ENCODE data around the gene POC1A.

Gene POC1A

GRCh38 chr3:52135332-52135731 is 18.9 kb downstream of the POC1A start:
- no peaks in the 10 kb centered on the region for H3K27me3 ChIP-seq (ENCODE audit: control insufficient read depth, insufficient read depth, low read length)
- no peaks in the 10 kb centered on the region for H3K9me3 ChIP-seq (ENCODE audit: control insufficient read depth, insufficient read depth, low read length)
- no peak overlapping the region for H3K9ac ChIP-seq (ENCODE audit: low read depth, low read length)
- peaks cover 27% of the 10 kb centered on the region for H3K36me3 ChIP-seq (ENCODE audit: control insufficient read depth, insufficient read depth, low read length)
- H3K4me3 ChIP-seq (ENCODE audit: low read depth, low read length): no peak overlapping the region
- no peaks in the 10 kb centered on the region for H3K4me1 ChIP-seq (ENCODE audit: control insufficient read depth, insufficient read depth, low read length)

- no peaks in the 10 kb centered on the region for H3K9me3 ChIP-seq (ENCODE audit: control insufficient read depth, insufficient read depth, low read length)
- no peaks in the 10 kb centered on the region for H3K4me1 ChIP-seq (ENCODE audit: control insufficient read depth, insufficient read depth, low read length)
- no peaks in the 10 kb centered on the region for H3K27me3 ChIP-seq (ENCODE audit: control insufficient read depth, insufficient read depth, low read length)
- no peak overlapping the region for H3K4me3 ChIP-seq (ENCODE audit: low read depth, low read length)
- no peak overlapping the region for H3K9ac ChIP-seq (ENCODE audit: low read depth, low read length)
- peaks cover 30% of the 10 kb centered on the region for H3K36me3 ChIP-seq (ENCODE audit: control insufficient read depth, insufficient read depth, low read length)
These were observed 19.5 kb downstream of the POC1A start for GRCh38 chr3:52134761-52135160.

GRCh38 chr3:52132930-52133329 is 21.3 kb downstream of the POC1A start:
- no peak overlapping the region for H3K4me3 ChIP-seq (ENCODE audit: low read depth, low read length)
- H3K36me3 ChIP-seq (ENCODE audit: control insufficient read depth, insufficient read depth, low read length): peaks cover 28% of the 10 kb centered on the region
- no peak overlapping the region for H3K9ac ChIP-seq (ENCODE audit: low read depth, low read length)

GRCh38 chr3:52132041-52132440 is 22.2 kb downstream of the POC1A start:
- Histone ChIP-seq H3K36me3 (ENCODE audit: control insufficient read depth, insufficient read depth, low read length) (peaks cover 21% of the 10 kb centered on the region), H3K9ac (ENCODE audit: low read depth, low read length) (no peak overlapping the region), H3K27me3 (ENCODE audit: control insufficient read depth, insufficient read depth, low read length) (no peaks in the 10 kb centered on the region), H3K4me3 (ENCODE audit: low read depth, low read length) (no peak overlapping the region), H3K4me1 (ENCODE audit: control insufficient read depth, insufficient read depth, low read length) (no peaks in the 10 kb centered on the region), H3K9me3 (ENCODE audit: control insufficient read depth, insufficient read depth, low read length) (no peaks in the 10 kb centered on the region)

More at GRCh38 chr3:52132930-52133329, 21.3 kb downstream of the POC1A start:
- H3K27me3 ChIP-seq (ENCODE audit: control insufficient read depth, insufficient read depth, low read length): no peaks in the 10 kb centered on the region
- H3K9me3 ChIP-seq (ENCODE audit: control insufficient read depth, insufficient read depth, low read length): no peaks in the 10 kb centered on the region
- H3K4me1 ChIP-seq (ENCODE audit: control insufficient read depth, insufficient read depth, low read length): no peaks in the 10 kb centered on the region

- H3K9ac ChIP-seq (ENCODE audit: low read depth, low read length): no peak overlapping the region
- no peaks in the 10 kb centered on the region for H3K27me3 ChIP-seq (ENCODE audit: control insufficient read depth, insufficient read depth, low read length)
- H3K36me3 ChIP-seq (ENCODE audit: control insufficient read depth, insufficient read depth, low read length): peaks cover 16% of the 10 kb centered on the region
- H3K4me1 ChIP-seq (ENCODE audit: control insufficient read depth, insufficient read depth, low read length): no peaks in the 10 kb centered on the region
- H3K4me3 ChIP-seq (ENCODE audit: low read depth, low read length): no peak overlapping the region
- no peaks in the 10 kb centered on the region for H3K9me3 ChIP-seq (ENCODE audit: control insufficient read depth, insufficient read depth, low read length)
These were observed 23.1 kb downstream of the POC1A start for GRCh38 chr3:52130966-52131622.

GRCh38 chr3:52128118-52128683 is 26.0 kb downstream of the POC1A start:
- no peak overlapping the region for H3K9ac ChIP-seq (ENCODE audit: low read depth, low read length)
- H3K36me3 ChIP-seq (ENCODE audit: control insufficient read depth, insufficient read depth, low read length): peaks cover 22% of the 10 kb centered on the region
- H3K9me3 ChIP-seq (ENCODE audit: control insufficient read depth, insufficient read depth, low read length): no peaks in the 10 kb centered on the region
- H3K27me3 ChIP-seq (ENCODE audit: control insufficient read depth, insufficient read depth, low read length): no peaks in the 10 kb centered on the region
- H3K4me3 ChIP-seq (ENCODE audit: low read depth, low read length): no peak overlapping the region
- no peaks in the 10 kb centered on the region for H3K4me1 ChIP-seq (ENCODE audit: control insufficient read depth, insufficient read depth, low read length)

GRCh38 chr3:52126500-52126899 is 27.7 kb downstream of the POC1A start:
- Histone ChIP-seq H3K36me3 (ENCODE audit: control insufficient read depth, insufficient read depth, low read length) (peaks cover 31% of the 10 kb centered on the region), H3K4me3 (ENCODE audit: low read depth, low read length) (no peak overlapping the region), H3K27me3 (ENCODE audit: control insufficient read depth, insufficient read depth, low read length) (no peaks in the 10 kb centered on the region), H3K9ac (ENCODE audit: low read depth, low read length) (no peak overlapping the region), H3K4me1 (ENCODE audit: control insufficient read depth, insufficient read depth, low read length) (no peaks in the 10 kb centered on the region), H3K9me3 (ENCODE audit: control insufficient read depth, insufficient read depth, low read length) (no peaks in the 10 kb centered on the region)

- H3K9ac ChIP-seq (ENCODE audit: low read depth, low read length): no peak overlapping the region
- no peaks in the 10 kb centered on the region for H3K27me3 ChIP-seq (ENCODE audit: control insufficient read depth, insufficient read depth, low read length)
- H3K4me1 ChIP-seq (ENCODE audit: control insufficient read depth, insufficient read depth, low read length): no peaks in the 10 kb centered on the region
- H3K36me3 ChIP-seq (ENCODE audit: control insufficient read depth, insufficient read depth, low read length): peaks cover 34% of the 10 kb centered on the region
- no peak overlapping the region for H3K4me3 ChIP-seq (ENCODE audit: low read depth, low read length)
- no peaks in the 10 kb centered on the region for H3K9me3 ChIP-seq (ENCODE audit: control insufficient read depth, insufficient read depth, low read length)
These were observed 28.2 kb downstream of the POC1A start for GRCh38 chr3:52126036-52126435.

GRCh38 chr3:52124766-52125165 is 29.5 kb downstream of the POC1A start:
- Histone ChIP-seq H3K27me3 (ENCODE audit: control insufficient read depth, insufficient read depth, low read length) (no peaks in the 10 kb centered on the region), H3K4me3 (ENCODE audit: low read depth, low read length) (no peak overlapping the region), H3K36me3 (ENCODE audit: control insufficient read depth, insufficient read depth, low read length) (peaks cover 34% of the 10 kb centered on the region), H3K9me3 (ENCODE audit: control insufficient read depth, insufficient read depth, low read length) (no peaks in the 10 kb centered on the region), H3K9ac (ENCODE audit: low read depth, low read length) (no peak overlapping the region), H3K4me1 (ENCODE audit: control insufficient read depth, insufficient read depth, low read length) (no peaks in the 10 kb centered on the region)

GRCh38 chr3:52124126-52124525 is 30.1 kb downstream of the POC1A start:
- H3K27me3 ChIP-seq (ENCODE audit: control insufficient read depth, insufficient read depth, low read length): no peaks in the 10 kb centered on the region
- no peak overlapping the region for H3K9ac ChIP-seq (ENCODE audit: low read depth, low read length)
- peaks cover 30% of the 10 kb centered on the region for H3K36me3 ChIP-seq (ENCODE audit: control insufficient read depth, insufficient read depth, low read length)
- H3K4me3 ChIP-seq (ENCODE audit: low read depth, low read length): no peak overlapping the region
- H3K4me1 ChIP-seq (ENCODE audit: control insufficient read depth, insufficient read depth, low read length): no peaks in the 10 kb centered on the region
- H3K9me3 ChIP-seq (ENCODE audit: control insufficient read depth, insufficient read depth, low read length): no peaks in the 10 kb centered on the region

GRCh38 chr3:52123106-52123725 is 31.0 kb downstream of the POC1A start:
- no peaks in the 10 kb centered on the region for H3K4me1 ChIP-seq (ENCODE audit: control insufficient read depth, insufficient read depth, low read length)
- no peaks in the 10 kb centered on the region for H3K9me3 ChIP-seq (ENCODE audit: control insufficient read depth, insufficient read depth, low read length)
- peaks cover 30% of the 10 kb centered on the region for H3K36me3 ChIP-seq (ENCODE audit: control insufficient read depth, insufficient read depth, low read length)
- H3K4me3 ChIP-seq (ENCODE audit: low read depth, low read length): no peak overlapping the region
- no peaks in the 10 kb centered on the region for H3K27me3 ChIP-seq (ENCODE audit: control insufficient read depth, insufficient read depth, low read length)
- no peak overlapping the region for H3K9ac ChIP-seq (ENCODE audit: low read depth, low read length)

- Histone ChIP-seq H3K4me1 (ENCODE audit: control insufficient read depth, insufficient read depth, low read length) (no peaks in the 10 kb centered on the region), H3K4me3 (ENCODE audit: low read depth, low read length) (no peak overlapping the region), H3K27me3 (ENCODE audit: control insufficient read depth, insufficient read depth, low read length) (no peaks in the 10 kb centered on the region), H3K9ac (ENCODE audit: low read depth, low read length) (no peak overlapping the region), H3K9me3 (ENCODE audit: control insufficient read depth, insufficient read depth, low read length) (no peaks in the 10 kb centered on the region), H3K36me3 (ENCODE audit: control insufficient read depth, insufficient read depth, low read length) (peaks cover 30% of the 10 kb centered on the region)
These were observed 31.7 kb downstream of the POC1A start for GRCh38 chr3:52122491-52122890.
